A549 (cell line): Measurements from ENCODE around the gene CDC14B. TPM values are rescaled to one million over a fixed set of nuclear protein-coding genes. Genes with fewer than 3 reads are reported as not detected.

Source experiments
- ATAC-seq, 2 experiments: fragments of 200-7000 bp in 1 of 2; fragments of >200 bp in 1 of 2; cut with Nextera tagmentation in 1 of 2; cut with Tn5 transposase in 1 of 2; 3 replicates each; pipeline versions ENCODE4 v1.8.0 to v1.9.1; 2018 to 2020; ENCODE audit warnings: mild to moderate bottlenecking in 1 of 2, moderate library complexity in 1 of 2
- CTCF ChIA-PET: fragments of 300-600 bp; sonication (Branson Sonifier 250); formaldehyde crosslinking; extraction: SDS; loops from one replicate; lab custom pipeline; 2021; ENCODE audit warnings: antibody characterized with exemption, inconsistent platforms; lab: Yijun Ruan, JAX
- POLR2A ChIA-PET: fragments of 350-600 bp; formaldehyde crosslinking; extraction: SDS; loops from one replicate; lab custom pipeline; 2021; ENCODE audit warnings: antibody characterized with exemption, inconsistent platforms; lab: Yijun Ruan, JAX
- DNase-seq, 2 experiments: peaks; one replicate each; pipeline versions ENCODE4 v3.0.0 to v3.0.0-alpha.2; 2011 to 2016; ENCODE audit warnings: low read depth in 1 of 2, low spot score in 1 of 2
- FAIRE-seq: peaks from 2 replicates; lab custom pipeline; 2011; peaks lifted over from hg19 to GRCh38; lab: Jason Lieb, UNC
- H3K27ac ChIP-seq, 2 experiments: fragments of >200 bp; sonication (Bioruptor Twin); formaldehyde crosslinking; 3 replicates each; pipeline ENCODE4 v1.5.1; 2016 to 2017
- H3K4me1 ChIP-seq: fragments of >200 bp; sonication (Bioruptor Twin); formaldehyde crosslinking; 3 replicates; pipeline ENCODE4 v1.6.1; 2016
- H3K4me2 ChIP-seq: fragments of >200 bp; sonication (Bioruptor Twin); formaldehyde crosslinking; 3 replicates; pipeline ENCODE4 v1.6.1; 2016
- H3K4me3 ChIP-seq: fragments of >200 bp; sonication (Bioruptor Twin); formaldehyde crosslinking; 3 replicates; pipeline ENCODE4 v1.5.1; 2016
- H3K9me3 ChIP-seq: fragments of >200 bp; sonication (Bioruptor Twin); formaldehyde crosslinking; 3 replicates; pipeline ENCODE4 v1.6.1; 2016
- CBX2 ChIP-seq: fragments of 200-600 bp; sonication (generic); IDR thresholded peaks from 2 replicates; pipeline ENCODE4 v1.6.1; 2016; ENCODE audit warnings: low read depth, mild to moderate bottlenecking, borderline replicate concordance
- CEBPB ChIP-seq, 2 experiments: fragments of >200 bp in 1 of 2; sonication (Bioruptor Twin) in 1 of 2; formaldehyde crosslinking in 1 of 2; IDR thresholded peaks; 2 replicates each; pipeline ENCODE4 v1.6.1; 2012 to 2016
- CHD2 ChIP-seq: fragments of 150-350 bp; IDR thresholded peaks from 2 replicates; pipeline ENCODE4 v1.6.1; 2014; ENCODE audit warnings: low read length; ENCODE audit not compliant: partially characterized antibody
- EP300 ChIP-seq, 2 experiments: fragments of >200 bp; sonication (Bioruptor Twin); formaldehyde crosslinking; IDR thresholded peaks; 2 replicates in 1 of 2; 3 replicates in 1 of 2; pipeline ENCODE4 v1.6.1; 2016 to 2017
- ESRRA ChIP-seq: fragments of 150-350 bp; IDR thresholded peaks from 2 replicates; pipeline ENCODE4 v1.6.1; 2014; ENCODE audit warnings: mild to moderate bottlenecking, low read length, borderline replicate concordance
- GATA3 ChIP-seq: IDR thresholded peaks from 2 replicates; pipeline ENCODE4 v1.6.1; 2012; ENCODE audit warnings: borderline replicate concordance
- HOXB5 ChIP-seq: fragments of 250-450 bp; sonication (Bioruptor Pico); IDR thresholded peaks from 2 replicates; pipeline ENCODE4 v1.5.0; 2020; ENCODE audit warnings: mild to moderate bottlenecking, moderate library complexity
- KDM5A ChIP-seq: fragments of 200-600 bp; sonication (generic); IDR thresholded peaks from 2 replicates; pipeline ENCODE4 v1.6.1; 2016; ENCODE audit warnings: antibody characterized with exemption, mild to moderate bottlenecking
- MYC ChIP-seq: IDR thresholded peaks from 2 replicates; pipeline ENCODE4 v1.6.1; 2012; ENCODE audit warnings: mild to moderate bottlenecking, inconsistent platforms, low read length, improper control_type of control experiment, borderline replicate concordance
- NR3C1 ChIP-seq: fragments of >200 bp; sonication (Bioruptor Twin); formaldehyde crosslinking; IDR thresholded peaks from 3 replicates; pipeline ENCODE4 v1.6.1; 2017
- SREBF2 ChIP-seq: fragments of 450-650 bp; IDR thresholded peaks from 2 replicates; pipeline ENCODE4 v1.6.1; 2014; ENCODE audit warnings: mild to moderate bottlenecking, moderate library complexity
- TP53 ChIP-seq: fragments of 250-450 bp; sonication (Bioruptor Pico); IDR thresholded peaks from 2 replicates; pipeline ENCODE4 v1.5.0; 2021; ENCODE audit warnings: mild to moderate bottlenecking, moderate library complexity
- ZFP36 ChIP-seq: fragments of 450-650 bp; IDR thresholded peaks from 2 replicates; pipeline ENCODE4 v1.6.1; 2014; ENCODE audit warnings: borderline replicate concordance; ENCODE audit not compliant: partially characterized antibody
- ZSCAN20 ChIP-seq: fragments of 250-450 bp; sonication (Bioruptor Pico); IDR thresholded peaks from 2 replicates; pipeline ENCODE4 v1.8.0; 2022; ENCODE audit warnings: mild to moderate bottlenecking, moderate library complexity
- WGBS: methylation state at CpG from one replicate; pipeline ENCODE4 v1.1.6; 2017; ENCODE audit errors: missing lambda C conversion rate; 5-methylcytosine and 5-hydroxymethylcytosine counted together
- polyA plus RNA-seq, 4 experiments: library from polyadenylated mRNA; depleted of rRNA in 3 of 4; stranded (reverse); fragments of >200 nt; fragmentation: RNase III in 1 of 4; extraction: RNeasy Plus Mini Kit Qiagen cat#74134 plus additional on column Dnase treatment in 1 of 4; gene quantifications; 2 replicates in 3 of 4; 3 replicates in 1 of 4; pipeline ENCODE4 v1.2.3, GENCODE V29; 2011 to 2017
- TF ChIP-seq, protein P1 (sequence below): fragments of 150-350 bp; IDR thresholded peaks from 2 replicates; pipeline ENCODE4 v1.6.1; 2014; ENCODE audit warnings: low read depth, mild to moderate bottlenecking, low read length
- TF ChIP-seq, protein P2 (sequence below): fragments of >200 bp; sonication (Bioruptor Twin); formaldehyde crosslinking; IDR thresholded peaks from 3 replicates; pipeline ENCODE4 v1.6.1; 2016
- TF ChIP-seq, protein P3 (sequence below): fragments of 250-450 bp; sonication (Bioruptor Pico); IDR thresholded peaks from 2 replicates; pipeline ENCODE4 v1.5.0; 2021; ENCODE audit warnings: mild to moderate bottlenecking, moderate library complexity, borderline replicate concordance

Gene CDC14B
- polyA plus RNA-seq, 2 of the 4 experiments (the other 2 are of a cell fraction): 9.9 to 17.3 TPM

DNA sequence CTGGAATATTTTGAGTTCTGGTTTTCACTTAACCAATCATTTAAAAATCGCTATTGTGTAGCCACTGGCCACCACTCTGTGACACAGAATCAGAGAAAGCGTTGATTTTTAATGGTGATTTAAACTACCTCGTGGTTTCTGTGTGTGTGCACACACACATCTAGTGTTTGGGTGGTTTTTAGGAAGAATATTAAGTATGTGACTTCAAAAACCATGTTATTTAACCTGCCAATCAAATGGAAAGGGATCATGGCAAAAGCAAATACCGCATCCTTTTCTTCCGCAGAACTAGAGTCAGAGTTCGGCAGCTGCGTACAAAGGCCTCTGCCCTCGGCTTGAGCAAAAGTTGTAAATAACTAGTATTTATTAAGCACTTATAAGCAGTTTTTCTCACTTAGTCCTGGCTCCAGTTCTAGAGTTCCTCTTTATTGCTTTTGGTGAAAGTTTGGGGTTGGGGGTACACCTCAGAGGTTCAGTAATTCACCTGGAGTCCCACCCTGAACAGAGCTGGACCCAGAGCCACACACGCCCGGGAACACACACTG lies 129.0 kb downstream of the CDC14B start (continued):
- TF ChIP-seq, protein P1, sequence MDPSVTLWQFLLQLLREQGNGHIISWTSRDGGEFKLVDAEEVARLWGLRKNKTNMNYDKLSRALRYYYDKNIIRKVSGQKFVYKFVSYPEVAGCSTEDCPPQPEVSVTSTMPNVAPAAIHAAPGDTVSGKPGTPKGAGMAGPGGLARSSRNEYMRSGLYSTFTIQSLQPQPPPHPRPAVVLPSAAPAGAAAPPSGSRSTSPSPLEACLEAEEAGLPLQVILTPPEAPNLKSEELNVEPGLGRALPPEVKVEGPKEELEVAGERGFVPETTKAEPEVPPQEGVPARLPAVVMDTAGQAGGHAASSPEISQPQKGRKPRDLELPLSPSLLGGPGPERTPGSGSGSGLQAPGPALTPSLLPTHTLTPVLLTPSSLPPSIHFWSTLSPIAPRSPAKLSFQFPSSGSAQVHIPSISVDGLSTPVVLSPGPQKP: no peak

DNA sequence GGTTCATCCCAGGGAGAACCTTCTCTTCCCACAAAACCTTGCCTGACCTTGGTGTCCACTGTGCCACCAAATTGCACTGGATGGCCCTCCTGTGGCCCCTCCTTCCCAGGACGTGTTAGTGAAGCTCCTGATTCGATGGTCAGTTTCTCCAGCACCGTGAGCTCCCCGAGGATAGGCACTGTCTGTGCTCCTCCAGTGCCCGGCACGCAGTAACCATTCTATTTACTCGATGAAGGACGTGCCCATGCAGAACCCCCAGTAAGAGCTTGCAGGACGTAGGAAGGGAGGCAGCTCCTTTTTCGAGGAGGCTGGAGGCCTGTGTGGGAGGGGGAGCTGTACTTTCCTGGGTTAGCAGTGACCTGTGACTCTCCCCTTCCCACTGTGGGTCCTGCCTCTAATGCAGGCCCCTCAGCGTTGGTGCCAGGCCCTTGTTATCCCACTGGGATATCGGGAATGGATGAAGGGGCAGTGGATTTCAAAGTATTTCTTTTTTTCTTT lies 130.1 kb downstream of the CDC14B start:
- peaks cover 7% of the 10 kb centered on the region; the same call in 2 of the 3 replicates for H3K4me1 ChIP-seq
- CTCF ChIA-PET: interaction anchor here (1.5 to 1.9 kb wide), 2 partner anchors 15 to 162 kb away, joined by 3 to 5 read pairs; no protein-coding TSS in a partner anchor
- no peak for TF ChIP-seq SREBF2
- no peak for TF ChIP-seq EP300 (IDR thresholded peaks at IDR 0.05)
- TF ChIP-seq KDM5A: no peak
- TF ChIP-seq ZSCAN20 (CRISPR knock-in tag): no peak
- TF ChIP-seq CHD2: no peak
- no peak for TF ChIP-seq NR3C1
- no peak for TF ChIP-seq HOXB5 (CRISPR knock-in tag)
- TF ChIP-seq, protein P2, sequence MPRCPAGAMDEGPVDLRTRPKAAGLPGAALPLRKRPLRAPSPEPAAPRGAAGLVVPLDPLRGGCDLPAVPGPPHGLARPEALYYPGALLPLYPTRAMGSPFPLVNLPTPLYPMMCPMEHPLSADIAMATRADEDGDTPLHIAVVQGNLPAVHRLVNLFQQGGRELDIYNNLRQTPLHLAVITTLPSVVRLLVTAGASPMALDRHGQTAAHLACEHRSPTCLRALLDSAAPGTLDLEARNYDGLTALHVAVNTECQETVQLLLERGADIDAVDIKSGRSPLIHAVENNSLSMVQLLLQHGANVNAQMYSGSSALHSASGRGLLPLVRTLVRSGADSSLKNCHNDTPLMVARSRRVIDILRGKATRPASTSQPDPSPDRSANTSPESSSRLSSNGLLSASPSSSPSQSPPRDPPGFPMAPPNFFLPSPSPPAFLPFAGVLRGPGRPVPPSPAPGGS: no peak
- TF ChIP-seq, all 56 proteins: peak for 0
- POLR2A ChIA-PET: no interaction called here
- 85% methylated on average over 11 of the region's 12 CpGs for WGBS
- Histone ChIP-seq H3K27ac (no peak overlapping the region), H3K4me2 (no peak overlapping the region), H3K9me3 (no peaks in the 10 kb centered on the region), H3K4me3 (no peak overlapping the region)
- DNase-seq (no peak), ATAC-seq (no peak), FAIRE-seq (no peak)

DNA sequence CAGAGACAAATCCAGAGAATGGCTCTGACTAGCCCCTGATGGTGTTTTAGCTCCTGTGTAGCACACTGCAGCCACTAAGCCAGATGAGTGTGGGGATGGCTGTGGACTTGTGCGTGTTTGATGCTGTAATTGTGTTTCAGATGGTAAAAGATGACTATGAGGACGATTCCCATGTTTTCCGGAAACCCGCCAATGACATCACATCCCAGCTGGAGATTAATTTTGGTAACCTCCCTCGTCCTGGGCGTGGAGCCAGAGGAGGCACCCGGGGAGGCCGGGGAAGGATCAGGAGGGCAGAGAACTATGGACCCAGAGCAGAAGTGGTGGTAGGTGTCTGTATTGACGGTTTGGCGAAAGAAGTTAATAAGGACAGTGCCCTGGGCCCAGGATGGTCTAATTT lies 131.7 kb downstream of the CDC14B start:
- H3K9me3 ChIP-seq: no peaks in the 10 kb centered on the region
- POLR2A ChIA-PET: no interaction called here
- WGBS: 84% methylated on average over 10 of the region's 10 CpGs
- H3K27ac ChIP-seq: no peak overlapping the region
- no peak overlapping the region for H3K4me2 ChIP-seq
- H3K4me3 ChIP-seq: no peak overlapping the region
- TF ChIP-seq CEBPB (IDR thresholded peaks at IDR 0.05): no peak
- no peak for TF ChIP-seq TP53 (CRISPR knock-in tag)
- no peak for TF ChIP-seq CBX2
- no peak for TF ChIP-seq GATA3
- TF ChIP-seq, protein P2: no peak
- no peak for TF ChIP-seq ZFP36
- no peak for TF ChIP-seq ESRRA
- TF ChIP-seq, protein P3, sequence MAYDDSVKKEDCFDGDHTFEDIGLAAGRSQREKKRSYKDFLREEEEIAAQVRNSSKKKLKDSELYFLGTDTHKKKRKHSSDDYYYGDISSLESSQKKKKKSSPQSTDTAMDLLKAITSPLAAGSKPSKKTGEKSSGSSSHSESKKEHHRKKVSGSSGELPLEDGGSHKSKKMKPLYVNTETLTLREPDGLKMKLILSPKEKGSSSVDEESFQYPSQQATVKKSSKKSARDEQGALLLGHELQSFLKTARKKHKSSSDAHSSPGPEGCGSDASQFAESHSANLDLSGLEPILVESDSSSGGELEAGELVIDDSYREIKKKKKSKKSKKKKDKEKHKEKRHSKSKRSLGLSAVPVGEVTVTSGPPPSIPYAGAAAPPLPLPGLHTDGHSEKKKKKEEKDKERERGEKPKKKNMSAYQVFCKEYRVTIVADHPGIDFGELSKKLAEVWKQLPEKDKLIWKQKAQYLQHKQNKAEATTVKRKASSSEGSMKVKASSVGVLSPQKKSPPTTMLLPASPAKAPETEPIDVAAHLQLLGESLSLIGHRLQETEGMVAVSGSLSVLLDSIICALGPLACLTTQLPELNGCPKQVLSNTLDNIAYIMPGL (CRISPR knock-in tag): no peak
- no peak for TF ChIP-seq MYC
- ATAC-seq (no peak), FAIRE-seq (no peak), DNase-seq (no peak)
- CTCF ChIA-PET: no interaction called here
- peaks cover 7% of the 10 kb centered on the region; the same call in 2 of the 3 replicates for H3K4me1 ChIP-seq
